ENCODE results near the gene SELENOO.
A peak's percentile ranks its signal among the peaks of the same experiment; 100 is the strongest.

The SELENOO gene

DNA sequence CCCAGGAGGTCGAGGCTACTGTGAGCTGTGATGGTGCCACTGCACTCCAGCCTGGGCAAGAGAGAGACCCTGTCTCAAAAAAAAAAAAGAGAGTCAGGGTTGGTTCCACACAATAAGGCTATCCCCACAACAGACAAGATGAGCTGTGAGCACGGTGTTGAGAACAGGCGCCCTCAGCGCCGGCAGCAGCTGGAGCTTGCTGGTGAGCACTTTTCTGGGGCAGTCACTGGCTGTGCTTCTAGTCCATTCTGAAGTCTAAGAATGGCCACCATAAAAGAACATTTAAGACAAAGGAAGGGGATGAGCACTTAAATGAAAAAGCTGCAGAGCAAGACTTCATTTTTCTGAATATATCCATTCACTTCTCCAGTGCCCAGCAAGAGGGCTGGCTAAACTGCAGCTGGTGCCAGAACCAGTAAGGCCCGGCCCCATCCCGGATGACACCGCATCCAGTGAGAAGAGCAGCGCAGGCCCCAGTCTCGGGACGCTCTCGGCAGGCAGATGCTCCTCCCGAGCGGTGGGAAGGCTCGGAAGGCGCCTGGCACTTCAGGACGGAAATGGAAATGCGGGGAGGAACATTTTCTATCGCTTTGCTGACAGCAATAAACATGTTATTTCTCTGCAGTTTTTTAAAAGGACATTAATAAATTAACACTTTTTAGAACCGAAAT is 31.8 kb downstream of the SELENOO start:
- TF ChIP-seq, protein P1, sequence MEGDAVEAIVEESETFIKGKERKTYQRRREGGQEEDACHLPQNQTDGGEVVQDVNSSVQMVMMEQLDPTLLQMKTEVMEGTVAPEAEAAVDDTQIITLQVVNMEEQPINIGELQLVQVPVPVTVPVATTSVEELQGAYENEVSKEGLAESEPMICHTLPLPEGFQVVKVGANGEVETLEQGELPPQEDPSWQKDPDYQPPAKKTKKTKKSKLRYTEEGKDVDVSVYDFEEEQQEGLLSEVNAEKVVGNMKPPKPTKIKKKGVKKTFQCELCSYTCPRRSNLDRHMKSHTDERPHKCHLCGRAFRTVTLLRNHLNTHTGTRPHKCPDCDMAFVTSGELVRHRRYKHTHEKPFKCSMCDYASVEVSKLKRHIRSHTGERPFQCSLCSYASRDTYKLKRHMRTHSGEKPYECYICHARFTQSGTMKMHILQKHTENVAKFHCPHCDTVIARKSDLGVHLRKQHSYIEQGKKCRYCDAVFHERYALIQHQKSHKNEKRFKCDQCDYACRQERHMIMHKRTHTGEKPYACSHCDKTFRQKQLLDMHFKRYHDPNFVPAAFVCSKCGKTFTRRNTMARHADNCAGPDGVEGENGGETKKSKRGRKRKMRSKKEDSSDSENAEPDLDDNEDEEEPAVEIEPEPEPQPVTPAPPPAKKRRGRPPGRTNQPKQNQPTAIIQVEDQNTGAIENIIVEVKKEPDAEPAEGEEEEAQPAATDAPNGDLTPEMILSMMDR (IDR thresholded peaks at IDR 0.05; ENCODE audit: extremely low read depth, insufficient read depth, missing control alignments) = no peak
- in situ Hi-C loops (cut with MboI; ENCODE audit: low pct_unique_long_range_greater_than_20kb, low sequenced_read_pairs, unreplicated experiment) = no loop called here
- DNase-seq (ENCODE audit: low spot score) = no peak

DNA sequence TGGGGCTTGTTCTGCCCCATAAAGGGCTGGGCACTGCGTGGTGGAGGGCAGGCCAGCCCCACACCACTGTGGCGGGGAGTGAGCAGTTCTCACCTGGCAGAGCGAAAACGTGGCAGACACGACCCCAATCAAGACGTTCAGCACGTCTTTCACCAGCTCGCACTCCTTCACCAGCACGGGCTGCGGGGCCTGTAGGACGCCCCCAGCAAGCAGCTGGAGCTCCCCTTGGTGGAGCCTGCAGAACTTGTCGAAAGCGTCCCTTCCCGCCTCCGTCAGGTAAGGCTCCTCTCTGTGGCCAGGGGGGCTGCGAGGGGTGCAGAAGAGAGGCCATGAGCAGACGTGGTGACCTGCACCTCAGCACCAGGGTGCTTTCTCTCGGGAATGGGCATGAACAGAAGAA is 32.4 kb downstream of the SELENOO start:
- no peak for DNase-seq (ENCODE audit: low spot score)
- in situ Hi-C loops (cut with MboI; ENCODE audit: low pct_unique_long_range_greater_than_20kb, low sequenced_read_pairs, unreplicated experiment) = no loop called here

DNA sequence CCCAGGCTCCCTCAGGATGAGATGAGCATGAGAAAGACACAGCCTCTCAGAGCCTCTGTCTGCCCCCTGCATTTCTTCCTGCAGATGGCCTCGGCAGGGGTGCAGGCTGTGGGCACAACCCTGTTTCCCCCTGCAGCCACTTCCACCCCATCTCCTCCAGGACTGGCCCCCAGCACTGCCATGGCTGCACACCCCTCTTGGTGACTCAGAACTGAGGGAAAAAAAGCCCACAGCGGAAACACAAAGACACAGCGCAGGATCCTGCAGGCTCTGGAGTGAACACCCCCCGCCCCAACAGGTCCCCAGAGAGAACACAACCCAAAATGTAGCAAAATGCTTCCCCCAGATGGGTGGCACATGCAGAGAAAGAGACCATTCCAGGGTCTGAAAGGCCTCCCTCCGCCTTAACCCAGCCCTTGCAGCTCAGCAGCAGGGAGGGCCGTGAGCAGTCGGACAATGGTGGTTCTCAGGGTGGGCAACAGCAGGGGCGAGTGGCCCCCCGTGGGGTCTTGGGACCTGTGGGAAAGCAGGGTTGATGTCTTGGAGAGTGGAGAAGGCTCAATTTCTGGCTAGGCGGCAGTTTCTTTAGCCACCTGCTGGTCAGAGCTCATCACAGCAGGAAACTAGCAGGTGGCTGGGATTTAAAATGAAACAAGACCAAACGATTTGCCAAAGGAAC is 36.1 kb downstream of the SELENOO start:
- TF ChIP-seq, protein P1 (IDR thresholded peaks at IDR 0.05; ENCODE audit: extremely low read depth, insufficient read depth, missing control alignments) = peak; percentile 61
- in situ Hi-C loops (cut with MboI; ENCODE audit: low pct_unique_long_range_greater_than_20kb, low sequenced_read_pairs, unreplicated experiment) = no loop called here
- no peak for DNase-seq (ENCODE audit: low spot score)

More for the DNA sequence above, 32.4 kb downstream of the SELENOO start:
- TF ChIP-seq, protein P1 (IDR thresholded peaks at IDR 0.05; ENCODE audit: extremely low read depth, insufficient read depth, missing control alignments) = no peak

DNA sequence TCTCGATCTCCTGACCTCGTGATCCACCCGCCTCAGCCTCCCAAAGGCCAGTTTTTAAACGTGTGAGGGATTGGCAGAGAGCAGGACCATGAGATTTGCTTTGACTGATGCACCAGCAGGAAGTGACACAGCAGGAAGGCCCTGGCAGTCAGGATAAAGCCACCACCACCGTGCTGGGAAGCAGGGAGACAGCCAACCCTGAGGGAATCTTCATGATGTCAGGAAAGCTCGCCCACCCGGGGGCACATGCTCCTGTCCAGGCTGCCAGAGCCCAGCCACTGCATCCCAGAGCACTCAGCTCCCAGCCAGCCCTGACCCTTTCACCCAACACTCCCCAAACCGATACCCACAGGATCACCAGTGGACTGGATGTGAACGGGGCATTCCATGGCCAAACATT is 37.9 kb downstream of the SELENOO start:
- TF ChIP-seq, protein P1 (IDR thresholded peaks at IDR 0.05; ENCODE audit: extremely low read depth, insufficient read depth, missing control alignments) = no peak
- no peak for DNase-seq (ENCODE audit: low spot score)
- in situ Hi-C loops (cut with MboI; ENCODE audit: low pct_unique_long_range_greater_than_20kb, low sequenced_read_pairs, unreplicated experiment) = no loop called here

DNA sequence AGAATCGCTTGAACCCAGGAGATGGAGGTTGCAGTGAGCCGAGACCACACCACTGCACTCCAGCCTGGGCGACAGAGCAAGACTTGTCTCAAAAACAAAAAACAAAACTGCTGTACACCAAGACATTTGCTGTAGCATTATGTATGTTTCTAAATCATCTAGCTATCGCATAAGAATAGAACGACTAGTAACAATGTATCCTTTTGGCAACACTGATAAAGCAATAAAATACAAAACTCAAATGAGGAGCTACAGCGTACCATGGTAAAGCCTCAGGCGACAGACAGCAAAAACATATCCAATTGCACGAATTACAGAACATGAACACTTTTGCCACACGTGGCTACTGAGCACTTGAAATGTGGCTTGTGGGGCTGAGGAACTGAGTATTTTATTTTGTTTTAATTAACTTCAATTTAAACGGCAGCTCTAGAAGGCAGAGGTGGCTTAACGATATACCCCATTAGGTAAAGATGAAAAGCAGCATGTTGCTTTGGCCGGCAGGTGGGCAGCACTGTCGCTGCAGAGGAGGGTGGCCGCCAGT is 41.7 kb downstream of the SELENOO start:
- DNase-seq (ENCODE audit: low spot score) = no peak
- in situ Hi-C loops (cut with MboI; ENCODE audit: low pct_unique_long_range_greater_than_20kb, low sequenced_read_pairs, unreplicated experiment) = no loop called here
- TF ChIP-seq, protein P1 (IDR thresholded peaks at IDR 0.05; ENCODE audit: extremely low read depth, insufficient read depth, missing control alignments) = no peak

DNA sequence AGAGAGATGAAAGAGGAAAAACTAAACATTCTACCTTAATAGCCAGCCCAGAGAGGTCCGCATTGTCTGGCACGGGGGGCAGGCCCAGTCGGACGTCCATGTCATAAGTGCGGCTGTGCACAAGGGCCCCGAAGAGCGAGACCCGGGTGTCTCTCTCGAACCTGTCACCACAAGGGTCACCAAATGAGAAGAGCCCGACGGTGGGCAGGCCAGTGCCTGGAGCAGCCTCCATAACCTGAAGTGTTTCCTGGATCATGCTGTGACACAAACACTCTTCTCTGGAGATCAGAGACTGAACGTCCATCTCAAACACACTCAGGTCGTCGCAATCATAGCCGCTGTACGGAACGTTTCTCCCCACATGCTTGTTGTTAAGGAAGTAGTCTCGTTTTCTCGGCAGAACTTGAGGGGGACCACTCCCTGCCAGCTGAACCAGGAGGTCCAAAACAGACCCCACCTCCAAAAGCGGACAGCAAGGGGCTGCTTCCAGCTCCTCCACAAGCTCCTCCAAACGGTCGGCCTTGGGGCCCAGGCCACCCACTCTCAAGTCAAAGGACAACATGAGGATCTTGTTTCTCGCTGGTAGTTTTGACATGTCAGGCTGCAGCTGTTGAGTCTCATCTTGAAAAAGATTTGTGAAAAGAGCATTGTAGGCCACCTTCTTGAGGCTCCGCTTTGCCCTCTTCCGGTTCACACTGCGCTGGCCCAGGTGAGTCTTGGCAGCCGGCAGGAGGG is 43.0 kb downstream of the SELENOO start:
- in situ Hi-C loops (cut with MboI; ENCODE audit: low pct_unique_long_range_greater_than_20kb, low sequenced_read_pairs, unreplicated experiment) = no loop called here
- no peak for DNase-seq (ENCODE audit: low spot score)
- TF ChIP-seq, protein P1 (IDR thresholded peaks at IDR 0.05; ENCODE audit: extremely low read depth, insufficient read depth, missing control alignments) = no peak

Data from GM13977 (cell line).